Fibroblast of upper back skin (primary cell): Measurements from ENCODE around the gene PRDM15.
A peak's percentile ranks its signal among the peaks of the same experiment; 100 is the strongest.

Experiments
- DNase-seq: peaks from one replicate; pipeline ENCODE4 v3.0.0-alpha.2; 2013

Gene PRDM15

DNA sequence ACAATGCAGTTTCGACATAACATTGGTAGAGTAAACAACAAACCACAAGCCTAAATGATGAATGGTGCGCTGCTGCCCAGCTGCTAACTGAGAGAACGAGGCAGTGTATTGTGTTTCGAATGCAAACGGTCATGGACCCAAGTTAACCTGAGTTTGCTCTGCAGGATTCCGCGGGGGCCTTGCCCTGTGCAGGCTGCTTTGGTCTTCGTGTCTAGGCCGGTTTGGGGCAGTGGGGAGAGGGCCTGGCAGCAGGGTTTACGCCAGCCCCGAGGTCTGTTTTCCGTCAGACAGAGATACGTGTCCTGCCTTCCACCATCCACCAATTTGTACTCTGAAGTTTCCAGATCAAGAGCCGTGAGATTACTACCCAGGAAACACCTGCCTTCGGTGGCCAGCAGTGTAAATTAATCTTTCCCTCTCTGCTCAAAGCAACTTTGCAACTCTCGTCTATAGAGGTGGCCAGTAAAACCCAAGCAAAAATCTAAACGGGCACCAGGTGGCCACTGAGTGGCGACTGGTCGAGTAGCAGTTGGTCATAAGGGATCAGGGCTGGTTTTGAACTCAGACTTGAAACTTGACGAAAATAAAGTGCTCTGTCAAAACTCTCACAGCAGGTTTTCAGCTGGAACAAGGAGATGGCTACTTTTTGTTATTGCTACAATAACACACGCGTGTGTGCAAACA lies 6.3 kb upstream of the PRDM15 start:
- DNase-seq: no peak

DNA sequence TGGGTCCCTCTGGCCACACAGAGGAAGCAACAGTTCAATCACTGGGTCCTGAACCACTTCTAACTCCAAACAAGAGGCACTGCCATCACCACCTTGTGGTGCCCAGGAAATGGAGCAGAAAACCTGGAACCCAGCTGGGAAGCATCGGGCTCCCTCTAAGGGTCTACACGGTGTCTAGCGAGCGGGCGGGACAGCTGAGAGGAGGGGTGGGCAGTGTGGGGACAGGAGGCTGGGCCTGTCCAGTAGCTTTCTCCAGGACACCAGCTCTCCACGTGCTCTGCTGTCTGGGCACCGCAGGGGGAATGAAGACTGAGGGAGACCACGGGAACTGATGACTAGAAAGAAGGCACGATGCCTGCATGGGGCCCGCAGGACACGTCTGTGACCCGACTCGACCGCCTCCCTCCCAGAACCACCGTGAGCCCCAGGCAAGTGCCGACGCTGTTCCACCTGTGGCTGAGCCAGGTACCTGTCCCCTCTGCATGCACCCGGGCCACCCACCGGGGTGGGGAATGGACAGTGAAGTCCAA lies 5.4 kb upstream of the PRDM15 start:
- no peak for DNase-seq

DNA sequence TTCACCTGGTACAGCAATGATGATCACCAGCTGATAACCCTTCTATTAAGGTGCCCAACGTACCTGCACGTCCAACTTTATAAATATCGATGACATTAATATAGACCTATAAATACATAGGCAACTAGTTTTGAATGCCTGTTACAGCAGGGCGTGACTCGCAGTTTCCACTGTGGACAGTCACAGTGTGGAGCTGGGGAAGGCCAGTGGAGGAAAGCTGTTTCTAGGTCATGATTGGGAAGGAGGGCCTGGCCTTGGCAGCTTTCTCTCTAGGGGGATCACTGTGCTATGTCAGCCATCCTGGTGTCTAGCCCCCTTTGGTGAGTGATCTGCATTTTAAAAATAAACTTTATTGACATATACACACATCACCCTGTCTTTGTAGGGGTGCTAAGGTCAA lies 4.4 kb upstream of the PRDM15 start:
- no peak for DNase-seq

- DNase-seq: no peak
Observed at GRCh38 chr21:41881051-41881450, 1.9 kb upstream of the PRDM15 start.

GRCh38 chr21:41880153-41880552 lies 1.0 kb upstream of the PRDM15 start:
- no peak for DNase-seq

DNA sequence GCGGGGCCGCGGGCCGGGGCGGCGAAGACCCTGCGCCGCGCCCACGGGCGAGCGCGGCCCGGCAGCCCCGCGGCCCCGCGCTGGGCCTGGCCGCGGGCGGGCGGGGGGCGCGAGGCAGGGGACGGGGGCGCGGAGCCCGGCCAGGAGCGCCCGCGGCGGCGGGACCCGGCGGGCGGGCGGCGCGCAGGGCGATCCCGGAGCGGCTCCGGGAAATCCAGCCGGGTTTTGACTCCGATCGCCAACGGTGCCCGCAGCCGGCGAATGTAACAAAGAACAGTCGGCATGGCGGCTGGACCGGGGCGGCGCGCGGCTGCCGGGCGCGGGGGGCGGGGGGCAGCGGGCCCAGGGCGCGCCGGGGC lies 334 bp downstream of the PRDM15 start:
- DNase-seq: peak; percentile 83

DNA sequence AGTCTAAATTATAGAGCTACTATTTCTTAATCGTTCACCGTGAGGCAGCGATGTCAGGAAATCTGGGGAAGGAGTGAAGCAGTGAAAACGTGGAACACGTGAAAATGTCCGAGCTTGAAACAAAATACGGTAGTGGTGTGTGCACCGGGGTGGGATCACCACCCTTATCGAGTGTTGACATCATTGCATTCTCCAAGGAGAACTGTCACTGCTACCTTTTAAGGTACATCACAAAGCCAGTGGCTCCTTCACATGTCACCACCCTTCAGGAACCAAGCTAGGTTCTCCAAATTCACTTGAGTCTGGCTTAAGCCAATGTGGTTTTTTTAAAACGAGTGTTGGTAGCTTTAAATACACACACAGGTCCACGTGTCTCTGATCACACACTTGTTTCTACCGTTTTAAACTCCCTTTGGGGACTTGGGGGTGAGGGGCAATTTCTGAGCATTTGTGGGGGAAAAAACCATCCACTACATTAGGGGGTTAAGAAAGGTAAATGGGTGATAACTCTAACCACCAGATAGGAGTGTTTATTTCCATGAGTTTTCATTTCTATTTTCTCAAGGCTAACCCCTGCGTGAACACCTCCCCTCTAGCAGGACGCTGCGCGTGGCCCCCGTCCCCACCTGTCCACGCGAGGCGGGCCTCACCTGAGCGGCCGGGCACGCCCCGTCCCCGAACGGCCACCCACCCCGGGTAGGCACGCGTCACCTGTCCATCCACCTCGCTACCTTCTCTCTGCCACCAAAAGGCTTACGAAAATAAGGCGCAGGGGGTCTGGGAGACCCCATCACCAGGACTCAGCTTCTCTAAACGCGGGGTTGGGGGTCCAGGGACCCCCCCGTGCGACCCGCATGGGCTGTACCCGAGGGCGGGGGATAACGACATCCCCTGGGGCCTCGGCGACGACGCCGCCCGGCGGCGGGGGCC lies 978 bp downstream of the PRDM15 start:
- peak; percentile 40 for DNase-seq

GRCh38 chr21:41876928-41877652 lies 2.1 kb downstream of the PRDM15 start:
- no peak for DNase-seq

DNA sequence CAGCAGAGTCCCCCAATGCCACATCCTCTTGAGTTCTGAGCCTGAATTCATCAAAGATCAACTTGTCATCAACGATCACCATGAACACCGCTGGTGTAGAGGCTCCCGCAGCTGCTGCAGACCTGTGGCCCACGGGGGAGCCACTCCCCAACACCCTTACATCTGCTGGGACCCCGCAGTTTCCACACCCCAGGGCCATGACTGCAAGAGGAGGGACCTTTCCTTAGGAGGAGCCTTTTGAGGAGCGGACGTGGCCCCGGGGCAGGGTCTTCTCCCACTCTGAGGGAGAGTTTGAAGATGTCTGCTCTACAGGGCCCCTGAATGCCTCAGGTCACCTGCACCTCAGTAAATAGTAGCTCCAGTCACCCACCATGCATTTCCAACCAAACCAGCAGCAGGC lies 2.7 kb downstream of the PRDM15 start:
- no peak for DNase-seq

DNA sequence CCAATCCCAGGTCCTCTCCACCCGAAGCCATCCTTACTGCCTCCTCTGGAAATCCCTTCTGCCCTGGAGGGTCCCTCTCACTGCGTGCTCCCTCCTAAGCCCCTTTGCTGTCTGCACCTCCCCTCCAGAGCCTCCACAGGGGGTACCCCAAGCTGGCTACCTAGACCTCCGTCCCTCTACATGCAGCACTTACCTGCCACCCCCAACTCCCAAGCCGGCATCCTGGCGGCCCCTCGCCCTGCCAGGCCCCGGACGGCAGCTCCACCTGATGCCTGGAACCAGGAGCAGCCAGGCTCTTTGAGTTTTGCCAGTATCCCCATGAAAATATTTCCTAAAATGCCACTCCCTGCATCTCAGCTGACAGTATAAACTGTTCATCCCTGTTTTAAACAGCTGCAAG lies 4.1 kb downstream of the PRDM15 start:
- DNase-seq: no peak

DNA sequence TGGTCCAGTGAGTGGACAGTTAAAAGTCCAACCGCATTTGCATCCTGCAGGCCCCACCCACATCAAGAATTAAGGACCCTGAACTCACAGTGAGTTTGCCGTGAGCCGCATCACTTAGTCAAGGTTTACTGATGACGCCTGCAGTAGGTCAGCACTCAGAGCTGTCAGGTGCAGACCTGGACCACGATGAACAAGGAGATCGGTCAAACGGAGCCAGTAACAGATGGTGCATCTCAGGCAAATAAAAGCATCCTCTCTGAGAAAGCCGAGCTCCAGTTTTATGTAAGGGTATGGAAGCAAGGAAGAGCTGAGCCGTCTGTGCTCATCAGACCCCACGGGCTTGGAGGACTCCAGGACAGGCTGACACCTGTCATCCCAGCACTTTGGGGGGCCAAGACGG lies 4.5 kb downstream of the PRDM15 start:
- no peak for DNase-seq

DNA sequence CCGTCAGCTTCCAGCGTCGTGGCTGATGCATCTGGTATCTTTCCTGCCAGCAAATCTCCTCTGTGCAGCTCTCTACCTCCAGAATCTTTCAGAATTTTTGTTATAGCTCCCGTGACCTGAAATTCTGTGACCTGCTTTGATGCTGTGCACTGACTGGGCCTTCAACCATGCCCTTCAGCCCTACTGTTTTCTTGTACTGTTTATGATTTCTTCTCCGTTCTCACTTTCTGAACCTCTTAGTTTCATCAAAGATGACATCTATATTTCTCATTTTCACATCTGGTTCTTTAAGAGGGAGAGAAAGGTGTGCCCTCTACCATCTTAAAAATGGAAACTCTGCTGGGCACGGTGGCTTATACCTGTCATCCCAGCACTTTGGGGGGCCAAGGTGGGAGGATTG lies 5.7 kb downstream of the PRDM15 start:
- no peak for DNase-seq

DNA sequence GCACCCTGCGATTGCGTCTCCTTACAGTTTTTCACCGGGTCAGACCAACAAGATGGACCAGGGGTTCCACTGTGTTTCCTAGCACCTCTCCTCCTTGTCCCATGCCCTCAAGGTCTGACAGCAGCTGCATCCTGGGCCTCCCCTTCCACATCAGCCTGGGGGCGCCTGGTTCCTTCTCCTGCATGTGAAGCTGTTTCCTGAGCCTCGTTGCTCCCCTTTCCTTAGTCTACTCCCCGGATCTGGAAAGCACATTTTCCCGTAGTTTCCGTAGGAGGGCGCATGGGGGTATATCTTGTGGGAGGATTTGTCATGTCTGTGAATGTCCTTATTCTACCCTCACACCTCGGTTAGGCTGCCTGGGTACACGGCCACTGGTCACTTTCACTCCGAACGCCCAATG lies 6.1 kb downstream of the PRDM15 start:
- DNase-seq: no peak

DNA sequence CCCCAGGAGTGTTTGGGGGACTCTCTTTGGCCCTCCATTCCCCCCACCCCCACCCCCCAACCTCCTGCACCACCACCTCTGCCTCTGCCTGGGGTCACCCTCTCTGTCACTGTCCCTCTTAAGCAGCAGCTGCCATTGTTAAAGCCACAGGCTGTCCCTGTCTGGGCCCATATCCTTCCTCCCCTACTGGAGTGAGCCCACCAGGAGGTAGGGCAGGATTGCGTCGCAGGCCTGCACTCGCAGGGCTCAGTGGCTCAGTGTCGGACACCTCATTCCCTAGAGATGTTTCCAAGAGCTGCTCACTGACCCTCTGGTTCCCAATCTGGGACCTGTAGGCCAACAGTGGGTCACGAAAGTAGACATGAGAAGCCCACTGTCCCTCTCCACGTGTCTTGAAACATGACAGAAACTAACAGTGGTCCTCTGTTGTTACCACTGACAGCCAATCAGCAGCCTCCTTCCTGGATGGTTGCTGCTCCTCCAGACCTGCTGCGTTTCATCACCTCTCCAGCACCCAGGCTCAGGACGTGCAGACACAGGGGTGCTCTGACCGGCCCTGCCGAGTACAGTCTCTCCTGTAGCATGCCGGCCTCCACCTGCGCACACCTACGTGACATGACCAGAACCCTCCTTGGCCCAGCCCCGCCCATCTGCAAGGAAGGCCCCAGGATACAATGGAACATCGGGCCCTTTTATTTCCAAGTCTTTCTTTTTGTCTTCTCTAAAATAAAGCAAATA lies 7.7 kb downstream of the PRDM15 start:
- no peak for DNase-seq

DNA sequence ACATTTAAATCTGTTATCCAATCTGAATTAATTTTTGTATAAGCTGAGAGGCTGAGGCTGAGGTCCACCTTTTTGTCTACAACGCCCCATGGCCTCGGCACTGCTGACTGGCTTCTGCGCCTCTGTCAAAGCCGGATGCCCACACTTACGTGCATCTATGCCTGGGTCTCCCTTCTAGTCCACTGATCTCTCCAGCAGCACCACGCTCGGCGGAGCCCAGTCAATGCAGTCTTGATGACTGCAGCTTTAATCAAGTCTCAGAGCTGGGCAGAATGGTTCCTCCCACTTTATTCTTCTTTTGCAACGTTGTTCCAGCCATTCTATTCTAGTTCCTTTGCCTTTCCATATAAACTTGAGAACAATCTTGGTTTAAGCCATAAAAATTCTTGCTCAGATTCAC lies 9.4 kb downstream of the PRDM15 start:
- DNase-seq: no peak

GRCh38 chr21:41868062-41868710 lies 11.0 kb downstream of the PRDM15 start:
- peak; percentile 53 for DNase-seq

DNA sequence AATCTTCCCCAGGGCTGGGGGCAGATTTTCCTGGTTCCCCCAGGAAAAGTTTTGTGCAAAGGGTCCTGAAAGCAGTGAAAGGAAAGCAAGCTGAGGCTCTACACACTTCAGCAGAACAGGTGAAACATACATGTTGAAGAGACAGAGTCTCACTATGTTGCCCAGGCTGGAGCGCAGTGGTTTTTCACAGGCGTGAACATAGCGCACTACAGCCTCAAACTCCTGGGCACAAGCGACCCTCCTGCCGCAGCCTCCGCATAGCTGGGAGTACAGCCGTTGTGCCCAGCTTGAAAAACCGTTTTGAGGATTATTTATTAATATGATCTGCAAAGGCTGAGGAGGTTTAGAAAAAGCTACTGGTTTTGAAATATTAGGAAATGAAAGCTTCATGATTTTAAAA lies 11.8 kb downstream of the PRDM15 start:
- no peak for DNase-seq

- no peak for DNase-seq
Observed at GRCh38 chr21:41866274-41866809, 12.8 kb downstream of the PRDM15 start.

- no peak for DNase-seq
Observed at GRCh38 chr21:41865002-41865777, 14.0 kb downstream of the PRDM15 start.

- no peak for DNase-seq
Observed at GRCh38 chr21:41864311-41865001, 14.7 kb downstream of the PRDM15 start.

GRCh38 chr21:41863439-41863740 lies 15.8 kb downstream of the PRDM15 start:
- DNase-seq: no peak
